ENCODE measurements around the gene SEC24D. TPM values are rescaled to one million over a fixed set of nuclear protein-coding genes. Genes with fewer than 3 reads are reported as not detected.

SEC24D gene
- total RNA-seq, 3 donors from 2014 or later: 24.5 to 63.6 (median 50.8) TPM

DNA sequence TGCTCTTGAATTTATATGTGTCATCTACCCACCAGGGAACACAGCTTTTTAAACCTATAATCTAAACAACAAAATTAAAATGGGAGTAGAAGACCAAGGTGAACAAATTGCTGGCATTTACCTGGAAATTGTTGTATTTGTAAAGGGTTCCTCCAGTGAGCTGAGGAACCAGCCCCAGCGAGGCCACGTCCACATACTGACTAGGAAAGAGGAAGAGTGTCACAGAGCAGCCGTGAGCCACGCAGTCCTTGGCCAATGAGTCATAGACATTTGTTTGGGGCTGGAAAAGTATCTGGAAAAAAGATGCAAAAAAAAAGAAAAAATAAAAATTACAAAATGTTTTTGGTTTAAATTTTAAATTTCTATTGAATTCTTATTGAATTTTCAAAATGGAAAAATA, 92.1 kb downstream of the SEC24D start:
- Histone ChIP-seq H3K36me3 (no peaks in the 10 kb centered on the region), H3K9me3 (no peaks in the 10 kb centered on the region), H3K27ac (no peak overlapping the region), H3K4me3 (no peak overlapping the region), H3K27me3 (no peaks in the 10 kb centered on the region), H3K4me1 (peaks cover 0 to 7% of the 10 kb centered on the region in 2 donors)
- no peak for DNase-seq (ENCODE audit: low spot score in 2 of 2)
- intact Hi-C loops (cut with DNase I; ENCODE audit: low total_unique reads): no loop called here
- TF ChIP-seq POLR2AphosphoS5 (IDR thresholded peaks at IDR 0.05) (no peak), POLR2A (IDR thresholded peaks at IDR 0.05) (no peak)
- TF ChIP-seq, protein P1, sequence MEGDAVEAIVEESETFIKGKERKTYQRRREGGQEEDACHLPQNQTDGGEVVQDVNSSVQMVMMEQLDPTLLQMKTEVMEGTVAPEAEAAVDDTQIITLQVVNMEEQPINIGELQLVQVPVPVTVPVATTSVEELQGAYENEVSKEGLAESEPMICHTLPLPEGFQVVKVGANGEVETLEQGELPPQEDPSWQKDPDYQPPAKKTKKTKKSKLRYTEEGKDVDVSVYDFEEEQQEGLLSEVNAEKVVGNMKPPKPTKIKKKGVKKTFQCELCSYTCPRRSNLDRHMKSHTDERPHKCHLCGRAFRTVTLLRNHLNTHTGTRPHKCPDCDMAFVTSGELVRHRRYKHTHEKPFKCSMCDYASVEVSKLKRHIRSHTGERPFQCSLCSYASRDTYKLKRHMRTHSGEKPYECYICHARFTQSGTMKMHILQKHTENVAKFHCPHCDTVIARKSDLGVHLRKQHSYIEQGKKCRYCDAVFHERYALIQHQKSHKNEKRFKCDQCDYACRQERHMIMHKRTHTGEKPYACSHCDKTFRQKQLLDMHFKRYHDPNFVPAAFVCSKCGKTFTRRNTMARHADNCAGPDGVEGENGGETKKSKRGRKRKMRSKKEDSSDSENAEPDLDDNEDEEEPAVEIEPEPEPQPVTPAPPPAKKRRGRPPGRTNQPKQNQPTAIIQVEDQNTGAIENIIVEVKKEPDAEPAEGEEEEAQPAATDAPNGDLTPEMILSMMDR (IDR thresholded peaks at IDR 0.05): no peak

DNA sequence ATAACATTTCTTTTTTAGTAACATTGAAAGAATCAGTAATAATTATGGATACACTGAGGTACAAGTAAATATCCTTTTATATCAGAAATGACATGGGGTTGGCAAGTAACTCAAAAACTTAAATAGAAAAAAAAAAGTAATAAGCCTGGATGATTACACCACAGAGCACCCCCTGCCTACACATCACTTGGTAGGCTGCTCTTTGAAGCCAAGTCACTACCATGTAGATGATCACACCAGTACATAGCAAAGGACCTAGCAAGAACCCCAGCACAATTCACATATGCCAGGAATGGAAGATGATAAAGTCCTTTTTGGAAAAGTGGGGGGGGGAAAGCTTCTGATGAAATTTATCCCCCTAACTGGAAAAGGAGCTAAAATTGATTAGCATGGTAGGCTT, 93.9 kb downstream of the SEC24D start:
- intact Hi-C loops (cut with DNase I; ENCODE audit: low total_unique reads): no loop called here
- DNase-seq (ENCODE audit: low spot score in 2 of 2): no peak
- Histone ChIP-seq H3K4me1 (peaks cover 0 to 7% of the 10 kb centered on the region in 2 donors), H3K27ac (no peak overlapping the region), H3K27me3 (no peaks in the 10 kb centered on the region), H3K4me3 (no peak overlapping the region), H3K36me3 (no peaks in the 10 kb centered on the region), H3K9me3 (no peaks in the 10 kb centered on the region)
- TF ChIP-seq POLR2AphosphoS5 (IDR thresholded peaks at IDR 0.05): no peak
- TF ChIP-seq, protein P1 (IDR thresholded peaks at IDR 0.05): no peak
- no peak for TF ChIP-seq POLR2A (IDR thresholded peaks at IDR 0.05)

DNA sequence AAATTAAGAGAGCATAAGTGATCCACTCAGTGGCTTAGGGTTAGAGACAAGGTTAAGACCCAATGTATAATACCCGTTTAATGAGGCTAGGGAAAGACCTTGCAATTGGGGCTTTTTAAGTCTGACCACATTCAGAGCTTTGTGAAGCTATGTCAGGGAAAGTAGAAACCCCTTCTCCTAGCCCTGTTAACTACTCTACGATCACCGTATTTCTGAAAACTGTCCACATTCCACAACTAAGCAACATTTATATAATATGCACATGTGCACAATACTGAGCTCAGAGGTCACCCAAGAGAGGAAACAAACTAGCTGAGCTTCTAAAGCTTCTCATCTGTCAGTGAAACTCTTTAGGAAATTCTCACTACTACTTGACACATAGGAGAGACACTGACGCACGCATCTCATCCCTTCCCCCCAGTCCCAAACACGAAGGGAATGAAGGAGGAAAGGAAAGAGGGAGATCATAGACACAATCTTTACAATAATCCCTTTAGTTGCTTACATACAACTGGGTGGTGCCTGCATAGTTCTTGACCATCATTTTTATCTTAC, 94.5 kb downstream of the SEC24D start:
- Histone ChIP-seq H3K4me1 (peaks cover 0 to 3% of the 10 kb centered on the region in 2 donors), H3K4me3 (no peak overlapping the region)

DNA sequence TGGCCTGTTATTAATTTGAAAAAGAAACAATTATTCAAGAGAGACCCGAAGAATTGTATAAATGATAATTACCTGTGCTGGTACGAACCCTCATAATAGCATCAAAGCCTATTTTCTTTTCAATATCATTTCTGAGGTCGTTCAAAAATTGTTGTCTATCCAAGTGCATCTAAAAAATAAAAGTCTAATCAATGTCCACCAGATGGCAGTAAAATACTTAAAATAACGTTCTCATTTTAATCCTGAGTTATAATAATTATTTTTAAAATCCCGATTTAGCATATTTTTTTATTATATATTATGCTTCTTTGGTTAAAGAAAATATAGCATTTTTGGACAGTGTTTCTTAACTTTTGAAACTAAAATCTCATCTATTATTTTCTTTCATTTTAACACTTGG, 95.1 kb downstream of the SEC24D start:
- Histone ChIP-seq H3K9me3 (no peaks in the 10 kb centered on the region), H3K4me3 (no peak overlapping the region), H3K36me3 (peaks cover 2% of the 10 kb centered on the region), H3K27me3 (no peaks in the 10 kb centered on the region), H3K4me1 (no peaks in the 10 kb centered on the region), H3K27ac (peak overlapping the region in 1 of 2 donors; percentile 59)
- DNase-seq (ENCODE audit: low spot score in 2 of 2): no peak
- intact Hi-C loops (cut with DNase I; ENCODE audit: low total_unique reads): no loop called here
- no peak for TF ChIP-seq POLR2A (IDR thresholded peaks at IDR 0.05)
- TF ChIP-seq, protein P1 (IDR thresholded peaks at IDR 0.05): peak; percentile 35 to 64 (median 46)

More for the DNA sequence above, 94.5 kb downstream of the SEC24D start:
- Histone ChIP-seq H3K36me3 (no peaks in the 10 kb centered on the region), H3K27me3 (no peaks in the 10 kb centered on the region), H3K9me3 (no peaks in the 10 kb centered on the region), H3K27ac (peak overlapping the region in 1 of 2 donors; percentile 59)
- DNase-seq (ENCODE audit: low spot score in 2 of 2): no peak
- intact Hi-C loops (cut with DNase I; ENCODE audit: low total_unique reads): no loop called here
- TF ChIP-seq, protein P1 (IDR thresholded peaks at IDR 0.05): no peak
- no peak for TF ChIP-seq POLR2A (IDR thresholded peaks at IDR 0.05)
- no peak for TF ChIP-seq POLR2AphosphoS5 (IDR thresholded peaks at IDR 0.05)

DNA sequence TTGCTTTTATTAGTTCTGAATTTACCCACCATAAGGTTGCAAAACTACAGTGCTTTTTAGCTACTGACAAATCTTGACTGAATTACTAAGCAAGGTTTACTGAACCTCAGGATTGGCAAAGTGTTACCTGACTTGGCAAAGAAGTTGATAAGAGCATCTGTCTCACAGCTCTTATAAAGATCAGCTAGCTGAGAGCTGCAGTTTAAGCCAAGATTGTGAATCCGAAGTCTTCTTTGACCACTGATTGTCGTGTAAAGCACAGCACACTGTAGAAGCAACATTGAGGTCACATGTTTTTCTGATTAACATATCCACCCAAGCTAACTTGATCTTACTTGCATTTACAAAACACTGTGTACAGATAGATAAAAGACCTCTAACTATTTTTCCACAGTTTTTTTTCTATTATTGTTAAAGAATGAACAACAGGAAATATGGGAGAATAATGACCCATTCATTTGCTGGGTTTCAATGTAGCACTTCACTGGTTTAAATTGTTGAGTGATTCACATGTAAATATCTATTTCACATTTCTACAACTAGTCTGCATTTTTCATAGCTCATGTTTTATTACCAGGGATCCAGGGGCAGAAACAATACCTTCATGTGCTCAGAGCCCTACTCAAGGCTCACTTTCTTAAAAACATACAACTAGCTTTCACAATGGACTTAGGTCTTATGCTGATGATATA, 96.8 kb downstream of the SEC24D start:
- Histone ChIP-seq H3K4me3 (no peak overlapping the region), H3K27ac (no peak overlapping the region), H3K36me3 (peaks cover 2% of the 10 kb centered on the region), H3K9me3 (no peaks in the 10 kb centered on the region), H3K27me3 (no peaks in the 10 kb centered on the region), H3K4me1 (no peaks in the 10 kb centered on the region)
- intact Hi-C loops (cut with DNase I; ENCODE audit: low total_unique reads): no loop called here
- DNase-seq (ENCODE audit: low spot score in 2 of 2): no peak
- TF ChIP-seq POLR2A (IDR thresholded peaks at IDR 0.05) (no peak), POLR2AphosphoS5 (IDR thresholded peaks at IDR 0.05) (no peak)
- TF ChIP-seq, protein P1 (IDR thresholded peaks at IDR 0.05): no peak

Measured in breast epithelium (tissue), 4 donors.